Stimulated activated CD4-positive, alpha-beta T cell treated with anti-CD3 and anti-CD28 coated beads, TNF-alpha, amount 100 ng/mL, for 4 hours (primary cell): ENCODE measurements around the gene FNIP2.
"Not testable (repeated sequence)": the region's sequence is repeated elsewhere in the genome, so short reads cannot be mapped to it uniquely, and the experiment has no call there.

ENCODE experiments used
- DNase-seq, 3 experiments: peaks; one replicate each; pipeline ENCODE4 v3.0.0-alpha.2; 2020; ENCODE audit warnings: low read depth in 3 of 3

FNIP2 gene

GRCh38 chr4:158956918-158957317 lies 188.1 kb downstream of the FNIP2 start:
- DNase-seq, result not testable (repeated sequence)
